ENCODE data around the gene SHOC1.
"Not testable (repeated sequence)": the region's sequence is repeated elsewhere in the genome, so short reads cannot be mapped to it uniquely, and the experiment has no call there.

SHOC1 gene

GRCh38 chr9:111794835-111795556 lies at the start of gene SHOC1:
SHOC1 (minus strand) TSS chr9:111794937; CDS start chr9:111791418, 3,519 bp downstream.
- no peak for DNase-seq

- no peak for DNase-seq
Measured at GRCh38 chr9:111843971-111844370, 49.2 kb upstream of the SHOC1 start.

- DNase-seq = no peak
Measured at GRCh38 chr9:111842313-111842712, 47.6 kb upstream of the SHOC1 start.

- no peak for DNase-seq
Measured at GRCh38 chr9:111840442-111840841, 45.7 kb upstream of the SHOC1 start.

DNA sequence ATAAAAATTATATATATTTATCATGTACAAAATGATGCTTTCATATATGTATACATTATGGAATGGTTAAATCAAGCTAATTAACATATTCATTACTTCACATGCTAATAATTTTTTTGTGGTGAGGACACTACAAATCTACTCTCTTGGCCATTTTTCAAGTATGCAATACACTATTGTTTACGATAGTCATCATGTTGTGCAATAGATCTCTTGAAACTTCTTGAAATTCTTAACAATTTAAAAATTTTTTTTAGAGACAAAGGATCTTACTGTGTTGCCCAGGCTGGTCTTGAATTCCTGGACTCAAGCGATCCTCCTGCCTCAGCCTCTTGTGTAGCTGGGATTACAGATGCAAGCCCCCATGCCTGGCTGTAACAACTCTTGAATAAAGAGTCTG lies 45.2 kb upstream of the SHOC1 start:
- DNase-seq = no peak

GRCh38 chr9:111839387-111839786 lies 44.6 kb upstream of the SHOC1 start:
- DNase-seq = no peak

- DNase-seq = no peak
Measured at GRCh38 chr9:111838439-111838838, 43.7 kb upstream of the SHOC1 start.

DNA sequence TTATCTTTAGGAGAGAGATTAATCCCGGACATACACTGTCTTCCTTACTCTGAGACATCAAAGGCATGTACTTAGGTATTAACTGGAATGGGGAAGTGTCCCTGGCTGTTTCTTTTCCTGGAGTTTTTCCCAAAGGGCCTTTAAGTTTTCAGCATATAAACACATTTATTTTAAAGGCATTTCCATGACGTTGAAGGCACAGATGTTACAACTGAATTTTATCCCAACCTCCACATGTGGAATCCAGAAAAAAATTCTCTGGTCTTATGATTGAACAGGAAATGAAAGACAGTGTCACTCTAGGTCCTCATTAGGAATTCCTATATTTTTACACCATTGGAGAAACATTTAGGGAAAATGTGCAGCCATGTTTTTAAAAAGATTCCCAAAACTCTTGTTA lies 41.6 kb upstream of the SHOC1 start:
- no peak for DNase-seq

DNA sequence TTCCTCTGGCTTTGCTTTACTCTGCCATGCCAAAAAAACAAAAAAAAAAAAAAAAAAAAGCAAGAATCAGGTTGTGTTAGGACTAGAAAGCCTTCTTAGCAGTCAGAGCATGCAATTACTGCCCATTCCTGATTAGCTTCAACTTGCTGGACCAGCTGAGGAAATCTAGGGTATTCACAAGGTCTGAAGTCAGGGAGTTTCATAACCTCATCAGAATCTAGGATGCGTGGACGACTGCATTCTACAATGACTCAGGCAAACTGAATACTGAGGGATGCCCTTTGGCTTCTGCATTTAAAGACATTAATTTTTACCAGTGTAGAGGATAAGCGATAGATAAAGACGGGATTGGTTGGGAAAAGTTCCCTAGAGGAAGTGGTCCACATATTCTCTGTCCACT lies 39.2 kb upstream of the SHOC1 start:
- no peak for DNase-seq

GRCh38 chr9:111832449-111832848 lies 37.7 kb upstream of the SHOC1 start:
- DNase-seq = no peak

- no peak for DNase-seq
Measured at GRCh38 chr9:111831371-111832108, 36.8 kb upstream of the SHOC1 start.

DNA sequence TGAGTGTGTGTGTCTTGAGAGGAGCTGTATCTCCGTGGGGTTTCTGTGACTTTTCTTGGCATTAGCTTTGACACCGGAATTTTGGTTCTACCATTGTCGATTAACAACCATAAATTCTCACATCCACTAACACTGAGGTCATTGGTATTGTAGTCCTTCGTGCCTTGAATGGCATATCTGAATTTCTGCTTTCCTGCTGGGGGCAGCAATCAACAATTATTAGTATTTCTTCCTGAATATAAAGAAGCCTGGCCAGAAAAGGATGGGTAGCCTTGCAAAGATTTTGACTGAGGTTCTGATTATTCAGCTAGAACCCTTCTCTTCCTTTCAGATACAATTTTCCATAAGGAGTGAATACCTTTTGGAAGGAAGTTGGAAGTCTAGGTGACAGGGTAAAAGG lies 33.5 kb upstream of the SHOC1 start:
- no peak for DNase-seq

DNA sequence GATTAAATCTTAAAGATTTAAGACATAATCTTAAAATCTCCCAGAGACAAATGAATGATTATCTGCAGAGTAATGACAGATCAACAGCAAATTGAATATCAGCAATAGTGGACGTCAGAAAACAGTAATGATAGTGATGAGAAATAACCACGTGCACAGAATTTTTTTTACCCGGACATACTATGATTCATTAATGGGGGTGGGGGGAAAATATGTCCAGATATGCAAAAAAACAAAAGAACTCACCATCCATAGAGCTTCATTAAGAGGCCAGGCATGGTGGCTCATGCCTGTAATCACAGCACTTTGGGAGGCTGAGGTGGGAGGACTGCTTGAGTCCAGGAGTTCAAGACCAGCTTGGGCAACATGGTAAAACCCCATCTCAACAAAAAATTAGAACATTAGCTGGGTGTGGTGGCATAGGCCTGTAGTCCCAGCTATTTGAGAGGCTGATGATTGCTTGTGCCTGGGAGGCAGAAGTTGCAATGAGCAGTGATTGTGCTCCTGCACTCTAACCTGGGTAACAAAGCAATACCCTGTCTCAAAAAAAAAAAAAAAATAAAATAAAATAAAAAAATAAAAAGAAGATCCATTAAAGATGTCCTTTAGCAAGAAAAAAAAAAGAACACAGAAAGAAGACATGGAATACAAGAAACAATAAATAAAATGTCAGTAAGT lies 30.9 kb upstream of the SHOC1 start:
- DNase-seq = no peak

DNA sequence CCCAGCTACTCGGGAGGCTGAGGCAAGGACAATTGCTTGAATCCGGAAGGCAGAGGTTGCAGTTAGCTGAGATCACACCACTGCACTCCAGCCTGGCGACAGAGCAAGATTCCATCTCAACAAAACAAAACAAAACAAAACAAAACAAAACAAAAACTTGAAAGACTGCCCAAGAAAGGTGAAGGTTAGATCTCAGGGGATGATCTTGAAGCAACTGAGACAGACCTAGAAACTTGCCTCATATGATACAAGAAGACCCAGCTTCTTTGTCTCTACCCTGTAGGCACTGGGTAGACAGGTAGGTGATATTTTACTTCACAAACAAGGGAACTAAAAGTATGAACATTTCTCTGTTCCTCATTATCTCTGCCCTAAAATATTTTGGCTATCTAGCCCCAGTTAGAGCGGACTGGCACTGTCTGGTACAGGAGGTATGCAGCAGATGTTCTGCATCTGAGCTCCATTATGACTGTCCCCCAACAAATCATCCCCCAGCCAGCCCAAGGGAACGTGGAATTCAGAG lies 26.3 kb upstream of the SHOC1 start:
- DNase-seq = no peak

- no peak for DNase-seq
Measured at GRCh38 chr9:111819360-111819759, 24.6 kb upstream of the SHOC1 start.

DNA sequence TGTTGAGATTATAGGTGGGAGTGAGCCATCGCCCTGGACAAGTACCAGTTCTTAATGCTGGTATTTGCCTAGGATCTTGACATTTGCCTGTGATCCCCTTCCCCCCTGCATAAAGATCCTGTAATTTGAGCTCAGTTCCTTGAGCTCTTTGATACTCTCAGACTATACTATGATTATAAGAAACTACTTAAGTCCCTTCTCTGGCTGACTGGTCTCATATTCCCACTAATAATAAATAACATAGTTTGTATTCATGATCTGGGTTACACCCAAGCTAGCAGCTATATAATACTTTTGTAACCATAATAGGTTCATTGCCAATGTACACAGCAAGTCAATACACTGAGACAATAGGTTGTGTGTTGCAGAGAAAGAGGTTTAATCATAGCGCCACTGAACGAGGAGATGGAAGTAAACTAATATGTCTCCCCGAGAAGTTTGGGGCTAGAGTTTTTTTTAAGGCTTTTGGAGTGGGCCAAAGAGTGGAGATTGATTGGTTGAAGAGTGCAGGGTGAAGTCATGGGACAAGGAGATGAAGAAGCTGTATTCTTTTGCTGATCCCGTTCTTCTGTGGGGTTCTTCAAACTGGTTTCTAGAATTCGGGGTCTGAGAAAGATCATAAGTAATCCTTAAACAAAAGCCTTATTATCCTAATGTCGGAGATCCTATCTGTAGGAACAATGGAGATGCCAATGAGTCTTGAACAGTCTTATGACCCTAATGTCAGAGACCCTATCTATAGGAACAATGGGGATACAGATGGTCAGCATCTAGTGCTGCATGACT lies 20.7 kb upstream of the SHOC1 start:
- DNase-seq = no peak

DNA sequence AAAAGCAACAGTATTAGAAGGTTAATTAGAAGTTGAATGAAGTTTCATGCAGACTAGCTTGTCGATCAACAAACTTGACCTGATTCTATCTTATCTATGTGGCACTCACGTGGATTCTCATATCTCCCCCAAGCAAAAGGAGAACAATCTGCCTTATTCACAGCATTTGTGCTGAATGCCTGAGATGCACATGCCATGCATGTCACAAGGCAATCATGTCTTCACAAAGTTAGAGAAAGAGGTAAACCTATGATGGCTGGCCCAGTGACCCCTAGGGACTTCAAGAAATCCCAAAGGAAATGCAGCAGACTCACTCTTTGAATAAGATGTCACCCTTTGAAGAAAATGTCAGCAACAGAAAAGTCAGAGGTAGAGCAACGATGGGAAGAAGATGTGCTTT lies 17.6 kb upstream of the SHOC1 start:
- DNase-seq = no peak

GRCh38 chr9:111810908-111811307 lies 16.2 kb upstream of the SHOC1 start:
- no peak for DNase-seq

DNA sequence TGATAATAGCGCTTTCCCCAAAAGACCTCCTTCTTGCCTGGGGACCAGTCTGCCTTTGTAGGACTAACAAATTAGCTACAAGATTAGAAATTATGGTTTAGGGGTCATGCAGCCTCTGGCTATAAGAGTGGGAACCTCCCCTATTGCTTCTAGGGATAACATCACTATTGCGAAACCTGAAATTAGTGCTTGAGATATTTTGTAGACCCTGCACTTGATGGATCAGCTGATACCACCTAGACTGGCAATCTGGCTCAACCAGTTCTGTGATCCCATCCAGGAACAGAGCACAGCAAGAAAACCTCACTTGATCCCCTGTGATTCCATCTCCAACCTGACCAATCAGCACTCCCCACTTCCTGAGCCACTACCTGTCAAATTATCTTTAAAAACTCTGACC lies 15.7 kb upstream of the SHOC1 start:
- DNase-seq = not testable (repeated sequence)

DNA sequence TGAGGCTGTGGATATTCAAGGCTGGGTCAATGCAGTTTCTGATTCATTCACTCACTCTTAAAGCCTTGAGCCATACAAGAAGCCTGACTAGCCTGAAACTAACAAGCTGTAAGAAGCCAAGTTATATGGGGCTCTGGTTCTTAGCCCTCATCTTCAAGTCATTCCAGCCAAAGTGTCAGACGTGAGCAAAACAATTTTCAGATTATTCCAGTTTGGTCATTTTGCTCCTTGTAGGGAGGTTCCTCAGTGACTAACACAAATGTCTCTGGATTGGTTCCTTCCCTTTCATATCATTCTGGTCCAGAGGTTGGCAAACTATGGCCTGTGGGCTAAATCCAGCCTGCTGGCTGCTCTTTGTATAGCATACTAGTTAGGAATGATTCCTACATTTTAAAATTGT lies 12.5 kb upstream of the SHOC1 start:
- DNase-seq = no peak

DNA sequence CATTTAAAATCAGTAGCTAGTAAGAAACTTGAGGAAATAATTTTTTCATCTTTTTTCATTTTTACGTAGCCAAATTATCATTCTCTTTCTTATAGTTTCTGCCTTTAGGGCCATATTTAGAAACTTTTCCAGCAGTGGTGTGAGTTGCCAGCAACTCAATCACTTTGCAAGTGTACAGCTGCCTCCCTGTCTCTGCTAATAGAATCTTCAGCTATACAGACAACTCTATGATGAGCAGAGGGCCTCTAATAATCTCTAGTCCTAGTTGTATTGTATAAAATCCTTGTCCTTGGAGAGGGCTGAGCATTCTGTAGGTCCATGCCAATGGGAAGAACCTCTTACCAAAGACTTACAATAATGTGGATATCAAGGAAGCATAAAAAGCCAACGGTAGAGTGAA lies 11.5 kb upstream of the SHOC1 start:
- DNase-seq = no peak

DNA sequence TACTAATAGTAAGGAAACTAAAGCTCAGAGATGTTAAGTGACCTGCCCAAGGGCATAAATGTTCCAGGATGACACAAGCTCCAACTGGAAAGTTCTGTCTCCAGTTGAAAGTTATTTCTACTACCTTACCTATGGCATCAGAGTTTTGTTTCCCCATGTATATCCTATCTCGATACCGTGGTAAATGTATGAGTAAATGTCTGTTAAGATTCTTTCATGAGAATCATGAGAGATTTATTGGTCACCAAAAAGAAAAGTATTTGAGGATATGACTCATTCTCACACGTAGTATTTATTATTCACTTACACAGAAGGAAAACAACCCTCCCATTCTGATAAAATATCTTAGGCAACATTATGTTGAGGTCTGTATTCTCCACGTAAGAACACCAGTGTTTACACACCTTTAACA lies 11.1 kb upstream of the SHOC1 start:
- no peak for DNase-seq

DNA sequence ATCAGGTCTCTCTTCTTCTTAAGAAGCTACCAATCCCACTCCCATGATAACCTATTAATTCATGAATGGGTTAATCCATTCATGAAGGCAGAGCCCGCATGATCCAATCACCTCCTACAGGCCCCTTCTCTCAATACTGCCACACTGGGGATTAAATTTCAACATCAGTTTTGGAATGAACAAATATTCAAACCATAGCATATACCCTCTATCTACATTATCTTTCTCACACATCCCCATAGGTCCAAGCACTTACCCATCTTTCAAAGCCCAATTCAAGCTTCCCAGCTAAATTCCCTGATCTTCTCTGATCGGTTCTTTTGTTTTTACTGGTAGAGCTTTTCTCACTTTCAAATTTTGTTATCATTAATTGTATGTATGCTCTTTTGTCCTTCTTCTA lies 10.5 kb upstream of the SHOC1 start:
- DNase-seq = no peak

Measured in NCI-H1105 (cell line).